GM19239 (cell line): ENCODE data around the gene SPRTN.

Experiments
- DNase-seq: peaks from one replicate; pipeline ENCODE4 v3.0.0; 2011; ENCODE audit warnings: low spot score; ENCODE audit not compliant: insufficient read length
- FAIRE-seq: peaks from 2 replicates; lab custom pipeline; 2011; peaks lifted over from hg19 to GRCh38; lab: Jason Lieb, UNC

SPRTN gene

GRCh38 chr1:231374394-231374793 is 36.3 kb downstream of the SPRTN start:
- FAIRE-seq (no peak), DNase-seq (no peak)

GRCh38 chr1:231376101-231376500 is 38.0 kb downstream of the SPRTN start:
- FAIRE-seq: no peak

GRCh38 chr1:231376875-231377549 is 38.9 kb downstream of the SPRTN start:
- DNase-seq (no peak), FAIRE-seq (no peak)

More at GRCh38 chr1:231376101-231376500, 38.0 kb downstream of the SPRTN start:
- no peak for DNase-seq

- FAIRE-seq (no peak), DNase-seq (no peak)
Observed at GRCh38 chr1:231381729-231382128, 43.6 kb downstream of the SPRTN start.

GRCh38 chr1:231382426-231382825 is 44.3 kb downstream of the SPRTN start:
- no peak for DNase-seq
- FAIRE-seq: no peak

- no peak for DNase-seq
- FAIRE-seq: no peak
Observed at GRCh38 chr1:231383159-231383860, 45.2 kb downstream of the SPRTN start.

- DNase-seq (no peak), FAIRE-seq (no peak)
Observed at GRCh38 chr1:231384696-231385415, 46.8 kb downstream of the SPRTN start.

GRCh38 chr1:231385416-231385748 is 47.3 kb downstream of the SPRTN start:
- DNase-seq (no peak), FAIRE-seq (no peak)

- FAIRE-seq: no peak
- DNase-seq: no peak
Observed at GRCh38 chr1:231386466-231386865, 48.4 kb downstream of the SPRTN start.

- FAIRE-seq (no peak), DNase-seq (no peak)
Observed at GRCh38 chr1:231387770-231388669, 49.9 kb downstream of the SPRTN start.

GRCh38 chr1:231390071-231390470 is 52.0 kb downstream of the SPRTN start:
- FAIRE-seq: no peak

GRCh38 chr1:231392389-231393131 is 54.5 kb downstream of the SPRTN start:
- FAIRE-seq (no peak), DNase-seq (no peak)

More at GRCh38 chr1:231390071-231390470, 52.0 kb downstream of the SPRTN start:
- DNase-seq: no peak

- DNase-seq: no peak
- FAIRE-seq: no peak
Observed at GRCh38 chr1:231393668-231394067, 55.6 kb downstream of the SPRTN start.

- DNase-seq (no peak), FAIRE-seq (no peak)
Observed at GRCh38 chr1:231395076-231395997, 57.2 kb downstream of the SPRTN start.

- DNase-seq (no peak), FAIRE-seq (no peak)
Observed at GRCh38 chr1:231395998-231396390, 57.9 kb downstream of the SPRTN start.

GRCh38 chr1:231396643-231397042 is 58.5 kb downstream of the SPRTN start:
- no peak for DNase-seq

GRCh38 chr1:231397886-231398671 is 60.0 kb downstream of the SPRTN start:
- no peak for FAIRE-seq
- no peak for DNase-seq

More at GRCh38 chr1:231396643-231397042, 58.5 kb downstream of the SPRTN start:
- FAIRE-seq: no peak

GRCh38 chr1:231401478-231401877 is 63.4 kb downstream of the SPRTN start:
- FAIRE-seq: no peak
- DNase-seq: no peak
